22Rv1 (cell line): ENCODE results near the gene SLC12A7.
"Not testable (repeated sequence)": the region's sequence is repeated elsewhere in the genome, so short reads cannot be mapped to it uniquely, and the experiment has no call there.

ENCODE experiments used
- ZFX ChIP-seq: fragments of 450-650 bp; IDR thresholded peaks from 2 replicates; pipeline ENCODE4 v1.6.1; 2017; ENCODE audit warnings: antibody characterized with exemption, borderline replicate concordance
- TF ChIP-seq, protein P1 (sequence below): fragments of 450-650 bp; IDR thresholded peaks from 2 replicates; pipeline ENCODE4 v1.5.1; 2017; ENCODE audit warnings: mild to moderate bottlenecking

DNA sequence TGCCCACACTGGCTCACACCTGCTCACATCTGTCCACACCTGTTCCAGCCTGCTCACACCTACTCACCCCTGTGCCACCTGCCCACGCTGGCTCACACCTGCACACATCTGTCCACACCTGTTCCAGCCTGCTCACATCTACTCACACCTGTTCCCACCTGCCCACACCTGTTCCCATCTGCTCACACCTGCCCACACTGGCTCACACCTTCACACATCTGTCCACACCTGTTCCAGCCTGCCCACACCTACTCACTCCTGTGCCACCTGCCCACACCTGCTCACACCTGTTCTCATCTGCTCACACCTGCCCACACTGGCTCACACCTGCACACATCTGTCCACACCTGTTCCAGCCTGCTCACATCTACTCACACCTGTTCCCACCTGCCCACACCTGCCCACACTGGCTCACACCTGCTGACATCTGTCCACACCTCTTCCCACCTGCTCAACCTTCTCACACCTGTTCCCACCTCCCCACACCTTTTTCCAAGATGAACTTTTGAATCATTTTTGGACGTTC, 45.7 kb upstream of the SLC12A7 start:
- TF ChIP-seq, protein P1, sequence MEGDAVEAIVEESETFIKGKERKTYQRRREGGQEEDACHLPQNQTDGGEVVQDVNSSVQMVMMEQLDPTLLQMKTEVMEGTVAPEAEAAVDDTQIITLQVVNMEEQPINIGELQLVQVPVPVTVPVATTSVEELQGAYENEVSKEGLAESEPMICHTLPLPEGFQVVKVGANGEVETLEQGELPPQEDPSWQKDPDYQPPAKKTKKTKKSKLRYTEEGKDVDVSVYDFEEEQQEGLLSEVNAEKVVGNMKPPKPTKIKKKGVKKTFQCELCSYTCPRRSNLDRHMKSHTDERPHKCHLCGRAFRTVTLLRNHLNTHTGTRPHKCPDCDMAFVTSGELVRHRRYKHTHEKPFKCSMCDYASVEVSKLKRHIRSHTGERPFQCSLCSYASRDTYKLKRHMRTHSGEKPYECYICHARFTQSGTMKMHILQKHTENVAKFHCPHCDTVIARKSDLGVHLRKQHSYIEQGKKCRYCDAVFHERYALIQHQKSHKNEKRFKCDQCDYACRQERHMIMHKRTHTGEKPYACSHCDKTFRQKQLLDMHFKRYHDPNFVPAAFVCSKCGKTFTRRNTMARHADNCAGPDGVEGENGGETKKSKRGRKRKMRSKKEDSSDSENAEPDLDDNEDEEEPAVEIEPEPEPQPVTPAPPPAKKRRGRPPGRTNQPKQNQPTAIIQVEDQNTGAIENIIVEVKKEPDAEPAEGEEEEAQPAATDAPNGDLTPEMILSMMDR = not testable (repeated sequence)
- not testable (repeated sequence) for TF ChIP-seq ZFX
